ENCODE measurements around the gene IL17D.
"Not testable (repeated sequence)": the region's sequence is repeated elsewhere in the genome, so short reads cannot be mapped to it uniquely, and the experiment has no call there.

IL17D gene

GRCh38 chr13:20729633-20730585 is 26.4 kb downstream of the IL17D start:
- Histone ChIP-seq H3K4me3 (replicated peaks; ENCODE audit: low read depth, low read length) (no peak overlapping the region), H3K27me3 (replicated peaks; ENCODE audit: control insufficient read depth, insufficient read depth, low read length) (no peaks in the 10 kb centered on the region), H3K36me3 (ENCODE audit: control insufficient read depth, insufficient read depth, low read length) (no peaks in the 10 kb centered on the region)
- no peak for TF ChIP-seq CTCF (IDR thresholded peaks at IDR 0.05; ENCODE audit: insufficient read depth, low read length, poor library complexity, severe bottlenecking)
- no peak for DNase-seq (ENCODE audit: extremely low read depth, insufficient read length)

- no peak overlapping the region for H3K4me3 ChIP-seq (replicated peaks; ENCODE audit: low read depth, low read length)
- no peaks in the 10 kb centered on the region for H3K27me3 ChIP-seq (replicated peaks; ENCODE audit: control insufficient read depth, insufficient read depth, low read length)
- no peak for DNase-seq (ENCODE audit: extremely low read depth, insufficient read length)
- TF ChIP-seq CTCF (IDR thresholded peaks at IDR 0.05; ENCODE audit: insufficient read depth, low read length, poor library complexity, severe bottlenecking), result no peak
- no peaks in the 10 kb centered on the region for H3K36me3 ChIP-seq (ENCODE audit: control insufficient read depth, insufficient read depth, low read length)
Measured at GRCh38 chr13:20738616-20739015, 35.1 kb downstream of the IL17D start.

GRCh38 chr13:20740021-20740420 is 36.5 kb downstream of the IL17D start:
- no peaks in the 10 kb centered on the region for H3K27me3 ChIP-seq (replicated peaks; ENCODE audit: control insufficient read depth, insufficient read depth, low read length)
- H3K36me3 ChIP-seq (ENCODE audit: control insufficient read depth, insufficient read depth, low read length), result no peaks in the 10 kb centered on the region
- no peak overlapping the region for H3K4me3 ChIP-seq (replicated peaks; ENCODE audit: low read depth, low read length)
- TF ChIP-seq CTCF (IDR thresholded peaks at IDR 0.05; ENCODE audit: insufficient read depth, low read length, poor library complexity, severe bottlenecking), result no peak
- DNase-seq (ENCODE audit: extremely low read depth, insufficient read length), result no peak

GRCh38 chr13:20743830-20744404 is 40.4 kb downstream of the IL17D start:
- H3K27me3 ChIP-seq (replicated peaks; ENCODE audit: control insufficient read depth, insufficient read depth, low read length); H3K36me3 ChIP-seq (ENCODE audit: control insufficient read depth, insufficient read depth, low read length); H3K4me3 ChIP-seq (replicated peaks; ENCODE audit: low read depth, low read length); DNase-seq (ENCODE audit: extremely low read depth, insufficient read length): not testable (repeated sequence)

GRCh38 chr13:20749377-20749776 is 45.9 kb downstream of the IL17D start:
- no peaks in the 10 kb centered on the region for H3K36me3 ChIP-seq (ENCODE audit: control insufficient read depth, insufficient read depth, low read length)

More at GRCh38 chr13:20749377-20749776, 45.9 kb downstream of the IL17D start:
- no peaks in the 10 kb centered on the region for H3K27me3 ChIP-seq (replicated peaks; ENCODE audit: control insufficient read depth, insufficient read depth, low read length)
- DNase-seq (ENCODE audit: extremely low read depth, insufficient read length), result no peak
- no peak for TF ChIP-seq CTCF (IDR thresholded peaks at IDR 0.05; ENCODE audit: insufficient read depth, low read length, poor library complexity, severe bottlenecking)
- no peak overlapping the region for H3K4me3 ChIP-seq (replicated peaks; ENCODE audit: low read depth, low read length)

All from GM06990 (cell line).